Naive thymus-derived CD8-positive, alpha-beta T cell (primary cell): ENCODE measurements around the gene BAMBI. TPM values are rescaled to one million over a fixed set of nuclear protein-coding genes. Genes with fewer than 3 reads are reported as not detected.
"Not testable (repeated sequence)": the region's sequence is repeated elsewhere in the genome, so short reads cannot be mapped to it uniquely, and the experiment has no call there.

ENCODE experiments used
- ATAC-seq, 2 donors: fragments of 150-1000 bp; cut with Tn5 transposase in 1 of 2; sonication (Bioruptor Pico), chemical (Tn5 transposase) in 1 of 2; 1 replicate in 1 of 2; 2 replicates in 1 of 2; pipeline ENCODE4 v1.10.0; 2021; ENCODE audit warnings: mild to moderate bottlenecking in 2 of 2, moderate library complexity in 2 of 2
- POLR2A ChIA-PET: fragments of 350-600 bp; sonication (Branson Sonifier 250); formaldehyde crosslinking; loops from one replicate; lab custom pipeline; 2021; ENCODE audit warnings: antibody characterized with exemption; lab: Charles Lee
- DNase-seq, 10 donors: peaks; one replicate each; pipeline versions ENCODE4 v3.0.0 to v3.0.0-alpha.2; 2020 to 2022
- H3K27ac Mint-ChIP-seq, 10 donors: one replicate each; pipeline ENCODE4 v1.8.0; 2020 to 2022; ENCODE audit warnings: mild to moderate bottlenecking in 10 of 10, mixed read lengths in 10 of 10, moderate library complexity in 4 of 10, inconsistent platforms in 1 of 10
- H3K27me3 Mint-ChIP-seq, 5 donors: one replicate each; pipeline ENCODE4 v1.8.0; 2021 to 2022; ENCODE audit warnings: mixed read lengths in 5 of 5
- H3K36me3 Mint-ChIP-seq, 3 donors: one replicate each; pipeline ENCODE4 v1.8.0; 2020 to 2022; ENCODE audit warnings: mixed read lengths in 3 of 3, mild to moderate bottlenecking in 2 of 3, inconsistent platforms in 1 of 3
- H3K4me1 Mint-ChIP-seq, 4 donors: one replicate each; pipeline ENCODE4 v1.8.0; 2021 to 2022; ENCODE audit warnings: mixed read lengths in 4 of 4
- H3K4me3 Mint-ChIP-seq, 10 donors: one replicate each; pipeline ENCODE4 v1.8.0; 2020 to 2022; ENCODE audit warnings: mild to moderate bottlenecking in 10 of 10, mixed read lengths in 10 of 10, moderate library complexity in 6 of 10, inconsistent platforms in 1 of 10
- H3K9me3 Mint-ChIP-seq, 9 donors: one replicate each; pipeline ENCODE4 v1.8.0; 2020 to 2022; ENCODE audit warnings: mixed read lengths in 9 of 9, mild to moderate bottlenecking in 3 of 9, inconsistent platforms in 1 of 9, moderate library complexity in 1 of 9
- polyA plus RNA-seq, 3 donors: library from polyadenylated mRNA; unstranded; fragments of 300-500 nt; fragmentation: Illumina TruSeq; gene quantifications; one replicate each; pipeline ENCODE4 v1.2.3, GENCODE V29; 2021
- total RNA-seq, 8 experiments: library from RNA in 2 of 8; stranded (reverse) in 2 of 8; gene quantifications; one replicate each; pipeline ENCODE4 v1.2.3 and lab custom pipeline; 2021 to 2026

The BAMBI gene
- total and polyA plus RNA-seq, 5 experiments from 2014 or later: 0.19 TPM; not detected in 4

DNA sequence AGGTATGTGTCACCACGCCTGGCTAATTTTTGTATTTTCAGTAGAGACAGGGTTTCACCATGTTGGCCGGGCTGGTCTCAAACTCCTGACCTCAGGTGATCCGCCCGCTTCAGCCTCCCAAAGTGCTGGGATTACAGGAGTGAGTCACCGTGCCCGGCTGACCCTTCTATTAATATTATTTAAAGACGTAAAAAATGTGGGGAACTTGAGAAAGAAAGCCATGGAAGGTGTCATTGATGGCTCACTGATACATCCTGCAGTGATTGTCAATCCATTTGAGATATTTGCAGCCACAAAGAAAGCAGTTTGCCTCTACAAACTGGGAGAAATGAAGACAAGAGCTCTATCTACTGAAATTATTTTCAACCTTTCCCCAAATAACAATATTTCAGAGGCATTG lies 18.5 kb upstream of the BAMBI start:
- DNase-seq, H3K4me1 Mint-ChIP-seq, H3K36me3 Mint-ChIP-seq, H3K9me3 Mint-ChIP-seq, H3K27ac Mint-ChIP-seq, ATAC-seq, POLR2A ChIA-PET, H3K4me3 Mint-ChIP-seq: not testable (repeated sequence)
- peaks cover 6 to 14% (median 9%) of the 10 kb centered on the region in 5 donors for H3K27me3 Mint-ChIP-seq

DNA sequence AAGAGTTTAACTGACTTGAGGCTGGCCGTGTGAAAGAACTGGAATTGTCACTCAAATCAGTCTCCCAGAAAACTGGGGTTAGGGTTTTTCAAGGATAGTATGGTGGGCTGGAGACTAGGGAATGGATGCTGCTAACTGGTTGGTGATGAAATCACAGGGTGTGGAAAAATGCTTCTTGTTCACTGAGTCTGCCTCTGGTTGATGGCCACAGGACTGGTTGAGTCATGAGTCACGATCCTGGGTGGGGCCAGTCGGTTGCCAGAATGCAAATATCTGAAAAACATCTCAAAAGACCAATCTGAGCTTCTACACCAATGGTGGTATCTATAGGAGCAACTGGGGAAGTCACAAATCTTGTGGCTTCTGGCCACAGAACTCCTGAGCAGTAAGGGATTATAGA lies 16.3 kb upstream of the BAMBI start:
- Mint-ChIP-seq H3K36me3 (no peaks in the 10 kb centered on the region), H3K9me3 (no peaks in the 10 kb centered on the region), H3K27ac (no peak overlapping the region), H3K4me3 (no peak overlapping the region), H3K4me1 (peaks cover 0 to 5% (median under 1%) of the 10 kb centered on the region in 4 donors), H3K27me3 (peaks cover 8 to 32% (median 20%) of the 10 kb centered on the region in 5 donors)
- POLR2A ChIA-PET: no interaction called here
- no peak for ATAC-seq
- DNase-seq: no peak

DNA sequence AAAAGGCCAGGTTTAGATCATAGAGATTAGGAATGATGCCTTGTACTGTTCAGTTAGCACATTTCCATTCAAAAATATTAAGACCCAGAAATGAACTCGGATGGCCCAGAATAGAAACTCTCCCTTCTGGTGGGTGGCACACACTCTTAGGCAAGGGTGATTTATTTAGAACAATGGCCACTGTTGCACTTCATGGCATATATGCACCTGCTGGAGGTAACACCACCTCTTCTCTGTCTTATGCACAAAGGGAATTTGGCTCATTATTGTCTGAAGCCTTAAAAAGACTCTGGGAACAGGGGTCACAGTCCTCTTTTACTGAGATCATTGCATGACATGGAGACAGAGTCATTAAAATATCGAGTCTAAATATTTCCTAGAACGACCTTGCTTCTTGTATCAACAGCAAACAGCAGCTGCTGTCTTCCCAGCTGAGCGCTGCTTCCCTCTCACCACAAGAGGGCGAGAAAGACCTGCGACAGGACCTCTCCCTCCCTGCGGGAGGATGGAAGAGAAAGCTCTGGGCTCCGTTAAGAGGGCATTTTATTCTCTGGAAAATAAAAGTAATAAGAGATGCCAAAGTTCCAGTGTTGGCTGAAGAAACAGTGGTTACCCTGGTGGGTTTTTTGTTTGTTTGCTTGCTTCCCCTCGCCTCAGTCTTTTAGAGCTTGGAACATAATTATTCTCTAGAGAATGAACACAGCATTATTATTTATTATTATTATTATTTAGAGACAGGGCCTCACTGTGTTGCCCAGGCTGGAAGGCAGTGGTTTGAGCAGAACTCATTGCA lies 13.5 kb upstream of the BAMBI start:
- peak; percentile 87 to 94 for ATAC-seq
- Mint-ChIP-seq H3K9me3 (no peaks in the 10 kb centered on the region), H3K4me1 (peaks cover 4 to 16% (median 7%) of the 10 kb centered on the region in 4 donors), H3K36me3 (no peaks in the 10 kb centered on the region), H3K4me3 (no peak overlapping the region), H3K27me3 (peaks cover 26 to 59% (median 43%) of the 10 kb centered on the region in 5 donors), H3K27ac (no peak overlapping the region)
- DNase-seq: peak; percentile 32 to 83 (median 60)
- POLR2A ChIA-PET: no interaction called here

DNA sequence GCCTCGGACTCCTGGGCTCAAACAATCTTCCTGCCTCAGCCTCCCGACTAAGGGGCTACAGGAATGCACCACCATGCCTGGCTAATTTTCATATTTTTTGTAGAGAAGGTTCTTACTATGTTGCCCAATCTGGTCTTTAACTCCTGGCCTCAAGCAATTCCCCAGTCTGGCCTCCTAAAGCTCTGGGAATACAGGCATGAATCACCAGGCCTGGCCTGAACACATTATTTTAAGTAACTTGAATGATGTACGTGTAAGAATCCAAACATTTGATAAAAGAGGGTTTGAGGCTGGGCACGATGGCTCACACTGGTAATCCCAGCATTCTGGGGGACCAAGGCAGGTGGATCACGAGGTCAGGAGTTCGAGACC lies 13.0 kb upstream of the BAMBI start:
- peaks cover 0 to 2% (median 0%) of the 10 kb centered on the region in 9 donors for H3K9me3 Mint-ChIP-seq
- POLR2A ChIA-PET: no interaction called here
- H3K4me1 Mint-ChIP-seq: peaks cover 8 to 21% (median 10%) of the 10 kb centered on the region in 4 donors
- H3K27ac Mint-ChIP-seq: no peak overlapping the region
- no peak overlapping the region for H3K4me3 Mint-ChIP-seq
- no peaks in the 10 kb centered on the region for H3K36me3 Mint-ChIP-seq
- ATAC-seq (no peak), DNase-seq (no peak)
- peaks cover 31 to 65% (median 48%) of the 10 kb centered on the region in 5 donors for H3K27me3 Mint-ChIP-seq

DNA sequence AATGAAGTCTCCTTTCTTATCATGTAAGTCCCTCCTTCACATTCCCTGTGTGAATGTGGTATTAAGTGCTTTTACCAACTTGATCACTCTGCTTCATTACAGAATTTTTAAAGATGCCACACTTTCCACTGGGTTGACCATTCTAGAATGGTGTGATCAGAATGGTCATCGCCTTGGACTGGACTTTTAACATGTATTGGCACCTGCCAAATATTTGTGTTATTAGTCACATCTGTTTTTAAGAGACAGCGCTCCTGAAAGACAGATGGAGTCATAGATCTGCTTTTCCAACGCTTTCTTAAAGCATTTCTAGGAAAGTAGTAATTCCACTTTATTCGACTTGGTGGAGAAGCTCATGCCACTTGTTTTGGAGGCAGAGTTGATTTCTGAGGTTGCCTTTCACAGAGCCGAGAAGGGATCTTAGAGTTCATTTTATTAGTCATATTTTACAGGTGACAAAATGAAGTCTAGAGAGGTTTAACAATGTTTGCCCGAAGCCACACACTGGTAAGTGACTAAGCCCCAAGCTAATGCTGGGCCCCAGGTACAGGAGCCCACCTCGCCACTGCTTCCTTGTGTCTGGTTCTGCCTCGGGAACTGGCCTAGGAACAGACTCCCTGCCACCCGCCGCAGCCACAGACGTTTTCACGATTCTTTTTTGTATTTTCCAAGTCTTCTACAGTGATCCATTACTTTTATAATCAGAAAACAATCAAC lies 10.4 kb upstream of the BAMBI start:
- peaks cover 10 to 23% (median 10%) of the 10 kb centered on the region in 4 donors for H3K4me1 Mint-ChIP-seq
- H3K27ac Mint-ChIP-seq: no peak overlapping the region
- POLR2A ChIA-PET: no interaction called here
- peaks cover 0 to 9% (median 0%) of the 10 kb centered on the region in 9 donors for H3K9me3 Mint-ChIP-seq
- peak overlapping the region in 1 of 10 donors; percentile 64 for H3K4me3 Mint-ChIP-seq
- no peaks in the 10 kb centered on the region for H3K36me3 Mint-ChIP-seq
- DNase-seq: no peak
- no peak for ATAC-seq
- peaks cover 44 to 85% (median 61%) of the 10 kb centered on the region in 5 donors for H3K27me3 Mint-ChIP-seq

DNA sequence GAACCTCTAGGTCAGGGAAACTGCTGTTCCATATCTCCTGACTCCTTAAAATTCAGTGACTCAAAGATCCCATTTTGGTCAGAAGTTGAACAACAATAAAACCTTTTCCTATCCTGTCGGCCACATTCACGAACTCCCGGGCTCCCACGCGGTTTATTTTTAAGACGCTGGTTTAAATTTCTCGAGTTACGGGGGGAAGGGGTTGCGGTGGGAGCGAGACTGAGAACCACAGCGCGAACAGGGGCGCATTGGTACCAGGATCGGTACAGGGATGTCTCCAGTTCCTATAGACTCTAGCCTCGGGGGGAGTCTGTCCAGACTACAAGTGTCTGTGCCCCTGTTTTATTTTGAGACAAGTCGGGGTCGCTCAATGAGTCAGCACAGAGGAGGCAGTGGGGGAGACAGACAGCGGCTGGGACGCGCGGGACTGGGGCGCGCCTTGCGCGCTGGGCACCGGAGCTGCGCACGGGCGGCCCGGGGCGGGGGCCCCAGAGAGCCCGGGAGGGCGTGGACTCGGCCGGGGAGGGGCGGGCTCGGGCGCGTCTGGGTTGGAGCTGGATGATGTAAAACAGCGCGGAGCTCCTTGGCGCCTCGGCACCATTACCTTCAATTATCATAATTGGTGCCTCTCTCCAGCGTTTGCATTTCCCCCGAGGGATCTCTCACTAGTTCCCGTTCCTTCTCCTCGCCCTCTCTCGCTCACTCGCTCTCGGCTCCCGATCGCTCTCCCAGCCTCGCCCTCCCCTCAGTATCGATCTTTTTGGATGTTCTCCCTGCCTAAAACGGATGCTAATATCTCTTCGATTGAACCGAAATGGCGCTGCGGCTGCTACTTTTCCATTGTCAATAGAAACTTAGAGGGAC lies 8.7 kb upstream of the BAMBI start:
- H3K27ac Mint-ChIP-seq: peak overlapping the region in 2 of 10 donors; percentile 26 to 67
- peak; percentile 66 to 79 for ATAC-seq

DNA sequence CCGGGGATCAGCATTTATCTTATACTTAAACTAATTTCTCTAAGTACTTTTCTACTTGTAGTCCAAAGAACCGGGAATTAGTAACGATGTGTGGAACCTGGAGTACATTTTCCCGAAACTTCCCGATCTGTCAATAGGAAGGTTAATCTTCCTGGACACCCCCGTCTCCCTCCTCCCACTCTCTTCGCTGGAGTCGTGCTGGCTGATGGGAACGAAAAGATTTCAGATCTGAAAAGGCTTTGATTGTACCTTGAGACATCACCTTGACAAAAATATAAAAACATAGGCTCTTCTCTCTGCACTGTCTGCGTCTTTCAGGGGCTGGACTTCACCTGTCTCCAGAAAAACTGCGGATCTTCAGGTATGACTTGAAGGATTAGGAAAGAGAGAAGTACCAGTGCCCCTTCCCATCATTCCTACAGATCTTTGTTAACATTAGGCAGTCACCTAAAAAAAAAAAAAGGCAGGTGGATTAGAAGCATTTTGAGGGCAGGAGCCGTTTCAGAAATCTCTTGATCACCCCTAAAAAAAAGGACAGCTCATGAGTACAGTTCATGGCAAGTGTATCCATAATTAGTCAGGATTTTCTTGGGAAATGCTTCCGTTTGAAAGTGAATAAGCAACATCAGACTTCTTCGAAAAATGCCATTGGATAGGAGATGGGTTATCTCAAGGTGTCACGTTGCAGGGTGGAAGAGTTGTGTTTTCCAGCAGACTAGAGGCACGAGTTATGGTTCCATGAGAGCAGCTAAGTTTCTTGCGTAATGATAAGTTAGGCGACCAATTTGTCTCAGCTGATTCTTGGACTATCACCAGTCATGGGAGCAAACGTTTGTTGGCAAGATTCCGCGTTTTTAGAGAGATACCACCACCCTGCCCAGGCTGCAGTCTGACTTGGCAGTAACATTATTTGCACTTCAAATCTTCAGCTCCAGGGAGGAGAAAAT lies 7.8 kb upstream of the BAMBI start:
- H3K27ac Mint-ChIP-seq: peak overlapping the region in 1 of 10 donors; percentile 10
- peaks cover 44 to 91% (median 68%) of the 10 kb centered on the region in 5 donors for H3K27me3 Mint-ChIP-seq
- POLR2A ChIA-PET: interaction anchor here (0.7 kb wide), 1 partner anchor 200 kb away, joined by 3 read pairs; no protein-coding TSS in a partner anchor
- H3K4me1 Mint-ChIP-seq: peaks cover 9 to 18% (median 10%) of the 10 kb centered on the region in 4 donors
- ATAC-seq (no peak), DNase-seq (no peak)
- H3K4me3 Mint-ChIP-seq: peak overlapping the region; percentile 43 to 84 (median 74)
- H3K36me3 Mint-ChIP-seq: no peaks in the 10 kb centered on the region
- peaks cover 0 to 9% (median 0%) of the 10 kb centered on the region in 9 donors for H3K9me3 Mint-ChIP-seq

More for the DNA sequence above, 8.7 kb upstream of the BAMBI start:
- peaks cover 42 to 87% (median 68%) of the 10 kb centered on the region in 5 donors for H3K27me3 Mint-ChIP-seq
- H3K9me3 Mint-ChIP-seq: peaks cover 0 to 9% (median 0%) of the 10 kb centered on the region in 9 donors
- POLR2A ChIA-PET: no interaction called here
- no peaks in the 10 kb centered on the region for H3K36me3 Mint-ChIP-seq
- peaks cover 10 to 22% (median 10%) of the 10 kb centered on the region in 4 donors for H3K4me1 Mint-ChIP-seq
- H3K4me3 Mint-ChIP-seq: peak overlapping the region; percentile 43 to 84 (median 74)
- peak in 6 of 10 donors; percentile 13 to 32 (median 24) for DNase-seq

DNA sequence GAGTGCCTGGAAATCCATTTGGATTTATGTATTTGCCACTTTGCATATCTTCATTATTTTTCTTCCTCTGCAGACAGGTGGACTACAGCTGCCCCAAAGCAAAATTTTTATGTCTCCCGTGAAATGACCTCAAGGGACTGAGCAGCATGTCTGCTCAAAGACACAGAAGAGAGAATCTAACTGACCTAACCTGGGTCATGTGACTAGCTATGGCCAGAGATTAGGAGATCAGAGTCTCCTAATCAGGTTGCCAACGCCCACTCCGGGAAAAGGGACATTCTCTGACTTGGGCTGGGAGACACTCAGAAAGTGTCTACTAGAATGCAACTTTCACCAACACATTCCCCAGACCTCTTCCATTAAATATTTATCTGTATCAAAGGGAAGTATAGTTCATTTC lies 2.5 kb upstream of the BAMBI start:
- ATAC-seq (no peak), DNase-seq (no peak)
- Mint-ChIP-seq H3K27ac (no peak overlapping the region), H3K27me3 (peaks cover 36 to 70% (median 58%) of the 10 kb centered on the region in 5 donors), H3K9me3 (peaks cover 0 to 4% (median 0%) of the 10 kb centered on the region in 9 donors), H3K4me3 (no peak overlapping the region), H3K4me1 (peaks cover 7 to 22% (median 19%) of the 10 kb centered on the region in 4 donors), H3K36me3 (no peaks in the 10 kb centered on the region)
- POLR2A ChIA-PET: no interaction called here

DNA sequence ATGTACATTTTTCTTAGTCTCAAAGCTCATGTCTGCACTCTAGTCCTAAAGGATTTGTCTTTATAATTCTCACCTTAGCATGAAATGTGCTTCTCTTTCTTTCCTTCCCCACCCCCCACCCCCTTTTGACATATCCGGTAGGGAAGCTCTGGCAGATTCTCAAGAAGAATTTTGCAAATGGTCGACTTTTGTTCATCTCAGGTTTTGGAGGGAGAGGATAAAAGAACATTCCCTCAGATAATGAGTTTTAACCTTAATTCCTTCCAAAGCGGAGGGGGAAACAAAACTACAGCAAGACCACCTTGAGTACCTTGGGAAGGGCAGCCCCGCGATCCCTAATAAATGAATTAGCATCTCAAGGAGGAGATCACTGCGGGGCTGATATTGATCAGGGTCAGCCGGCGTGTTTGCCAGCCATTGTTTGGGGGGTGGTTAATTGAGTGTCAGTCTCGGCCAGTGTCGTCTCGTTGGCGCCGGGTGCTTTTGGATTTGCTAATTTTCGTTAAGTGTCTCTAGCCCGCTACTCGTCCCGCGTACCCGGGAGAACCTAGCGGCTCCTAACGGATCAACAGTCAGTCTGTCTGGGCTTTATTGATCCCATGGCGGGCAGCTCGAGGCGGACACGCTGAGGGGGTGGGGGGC lies 874 bp upstream of the BAMBI start:
- Mint-ChIP-seq H3K4me1 (peaks cover 9 to 29% (median 24%) of the 10 kb centered on the region in 4 donors), H3K27me3 (peaks cover 34 to 76% (median 59%) of the 10 kb centered on the region in 5 donors), H3K9me3 (no peaks in the 10 kb centered on the region), H3K4me3 (peak overlapping the region; percentile 71 to 87 (median 78)), H3K27ac (peak overlapping the region in 1 of 10 donors; percentile 17), H3K36me3 (no peaks in the 10 kb centered on the region)
- POLR2A ChIA-PET: no interaction called here
- ATAC-seq: peak in 1 of 2 donors; percentile 3
- DNase-seq: peak in 2 of 10 donors; percentile 1 to 6

DNA sequence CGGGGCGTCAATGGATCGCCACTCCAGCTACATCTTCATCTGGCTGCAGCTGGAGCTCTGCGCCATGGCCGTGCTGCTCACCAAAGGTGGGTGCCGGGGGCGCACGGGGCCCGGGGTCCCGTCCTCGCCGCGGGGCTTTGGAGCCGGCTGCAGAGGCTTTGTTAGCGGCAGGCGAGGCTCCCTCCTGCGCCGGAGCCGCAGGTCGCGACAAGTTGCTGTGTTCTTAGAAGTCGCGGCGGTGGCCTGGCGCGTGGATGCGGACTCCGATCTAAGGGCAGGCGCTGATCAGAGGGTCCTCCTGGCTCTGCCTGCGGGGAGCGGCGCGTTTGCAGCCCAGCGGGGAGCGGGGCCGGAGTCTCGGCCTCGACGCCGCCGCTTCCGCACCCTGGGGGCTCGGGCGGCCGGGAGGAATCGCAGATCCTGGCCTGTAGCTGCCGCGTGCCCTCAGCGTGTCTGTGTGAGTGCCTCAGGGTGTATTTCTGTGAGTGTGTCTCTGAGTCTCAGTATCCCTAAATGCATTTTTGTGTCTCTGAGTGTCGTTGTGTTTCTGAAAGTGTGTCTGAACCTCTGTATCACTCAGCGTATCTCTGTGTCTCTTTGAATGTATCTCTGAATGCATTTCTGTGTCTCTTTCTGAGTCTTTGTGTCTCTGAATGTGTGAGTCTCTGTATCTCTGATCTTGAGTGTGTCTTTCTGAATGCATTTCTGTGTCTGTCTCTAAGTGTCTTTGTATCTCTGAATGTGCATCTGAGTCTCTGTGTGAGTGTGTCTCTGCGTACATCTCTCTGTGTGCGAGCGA lies 766 bp downstream of the BAMBI start:
- POLR2A ChIA-PET: no interaction called here
- DNase-seq (peak in 6 of 10 donors; percentile 17 to 37 (median 26)), ATAC-seq (peak in 1 of 2 donors; percentile 7)
- peaks cover 38 to 77% (median 62%) of the 10 kb centered on the region in 5 donors for H3K27me3 Mint-ChIP-seq
- H3K4me1 Mint-ChIP-seq: peaks cover 9 to 29% (median 24%) of the 10 kb centered on the region in 4 donors
- no peaks in the 10 kb centered on the region for H3K9me3 Mint-ChIP-seq
- H3K27ac Mint-ChIP-seq: peak overlapping the region in 6 of 10 donors; percentile 15 to 75 (median 31)
- peak overlapping the region; percentile 73 to 87 (median 82) for H3K4me3 Mint-ChIP-seq
- no peaks in the 10 kb centered on the region for H3K36me3 Mint-ChIP-seq
